GM21528 (cell line): ENCODE results near the gene CD93.

Source experiments
- ATAC-seq: cut with Tn5 transposase; IDR thresholded peaks from one replicate; pipeline ENCODE4 v1.9.1; 2021; ENCODE audit warnings: mild to moderate bottlenecking, moderate library complexity; ENCODE audit not compliant: unreplicated experiment, low FRiP score

CD93 gene

GRCh38 chr20:23042270-23042669, 43.9 kb downstream of the CD93 start:
- ATAC-seq: no peak

- no peak for ATAC-seq
Measured at GRCh38 chr20:23039885-23040508, 46.1 kb downstream of the CD93 start.

GRCh38 chr20:23039136-23039875, 46.8 kb downstream of the CD93 start:
- ATAC-seq: no peak

GRCh38 chr20:23037017-23037481, 49.1 kb downstream of the CD93 start:
- ATAC-seq: no peak

GRCh38 chr20:23036371-23036770, 49.8 kb downstream of the CD93 start:
- no peak for ATAC-seq

GRCh38 chr20:23035731-23036130, 50.4 kb downstream of the CD93 start:
- ATAC-seq: no peak

- no peak for ATAC-seq
Measured at GRCh38 chr20:23034721-23035671, 51.1 kb downstream of the CD93 start, which contains the start of gene SSTR4. SSTR4 (plus strand) TSS chr20:23035312; CDS start chr20:23035484, 172 bp downstream.

- no peak for ATAC-seq
Measured at GRCh38 chr20:23033918-23034317, 52.2 kb downstream of the CD93 start.

GRCh38 chr20:23032750-23033078, 53.4 kb downstream of the CD93 start:
- no peak for ATAC-seq

GRCh38 chr20:23032056-23032749, 53.9 kb downstream of the CD93 start:
- ATAC-seq: no peak

- no peak for ATAC-seq
Measured at GRCh38 chr20:23031346-23031745, 54.8 kb downstream of the CD93 start.
